Endodermal cell (in vitro differentiated cells): ENCODE measurements around the gene TULP3. TPM values are rescaled to one million over a fixed set of nuclear protein-coding genes. Genes with fewer than 3 reads are reported as not detected.

Experiments used
- DNase-seq: peaks from one replicate; pipeline ENCODE4 v3.0.0-alpha.2; 2017
- H3K27ac ChIP-seq: 2 replicates; pipeline ENCODE4 v1.5.1; 2013; ENCODE audit warnings: mild to moderate bottlenecking, low read depth, low read length, moderate library complexity
- H3K27me3 ChIP-seq: 2 replicates; pipeline ENCODE4 v1.6.1; 2013; ENCODE audit warnings: mild to moderate bottlenecking, low read length, moderate library complexity; ENCODE audit not compliant: insufficient read depth, control insufficient read depth, poor library complexity, severe bottlenecking
- H3K36me3 ChIP-seq: 2 replicates; pipeline ENCODE4 v1.7.0; 2013; ENCODE audit warnings: mild to moderate bottlenecking, low read length, moderate library complexity; ENCODE audit not compliant: control insufficient read depth, insufficient read depth
- H3K4me1 ChIP-seq: one replicate; pipeline ENCODE4 v1.7.0; 2013; ENCODE audit warnings: low read length; ENCODE audit not compliant: control insufficient read depth, insufficient read depth
- H3K4me3 ChIP-seq: 2 replicates; pipeline ENCODE4 v1.5.1; 2013; ENCODE audit warnings: mild to moderate bottlenecking, low read length, moderate library complexity
- H3K9ac ChIP-seq: 2 replicates; pipeline ENCODE4 v1.6.1; 2013; ENCODE audit warnings: mild to moderate bottlenecking, low read length, moderate library complexity; ENCODE audit not compliant: poor library complexity, severe bottlenecking; ENCODE audit errors: extremely low read depth
- H3K9me3 ChIP-seq: 2 replicates; pipeline ENCODE4 v1.6.1; 2013; ENCODE audit warnings: mild to moderate bottlenecking, low read length, moderate library complexity; ENCODE audit not compliant: control insufficient read depth
- H3K27ac Mint-ChIP-seq: 2 replicates; pipeline ENCODE4 v1.8.0; 2020; ENCODE audit warnings: mixed read lengths
- H3K27me3 Mint-ChIP-seq: 2 replicates; pipeline ENCODE4 v1.8.0; 2021; ENCODE audit warnings: mild to moderate bottlenecking, mixed read lengths; ENCODE audit not compliant: insufficient read depth
- H3K36me3 Mint-ChIP-seq: 2 replicates; pipeline ENCODE4 v1.8.0; 2020; ENCODE audit warnings: low read depth, mixed read lengths
- H3K4me1 Mint-ChIP-seq: 2 replicates; pipeline ENCODE4 v1.8.0; 2020; ENCODE audit warnings: mixed read lengths
- H3K4me3 Mint-ChIP-seq: 2 replicates; pipeline ENCODE4 v1.8.0; 2020; ENCODE audit warnings: mild to moderate bottlenecking, moderate library complexity, mixed read lengths
- H3K9me3 Mint-ChIP-seq: 2 replicates; pipeline ENCODE4 v1.8.0; 2020; ENCODE audit warnings: mild to moderate bottlenecking, mixed read lengths
- CTCF ChIP-seq: fragments of 200-600 bp; sonication (generic); conservative IDR thresholded peaks from 2 replicates; pipeline ENCODE4 v1.5.0; 2021; ENCODE audit warnings: antibody characterized with exemption, mild to moderate bottlenecking
- WGBS, 2 experiments: methylation state at CpG; one replicate each; pipeline versions ENCODE4 v1.1.5 to v1.1.7; 2013; ENCODE audit warnings: missing lambda C conversion rate in 2 of 2, mixed read lengths in 1 of 2; ENCODE audit not compliant: insufficient coverage in 1 of 2, insufficient read length in 1 of 2; 5-methylcytosine and 5-hydroxymethylcytosine counted together
- total RNA-seq, 2 donors: library from RNA; stranded (reverse); fragmentation: NEBNext Ultra II Directional in 1 of 2; extraction: Animal tissue kit (Norgen Biotek cat#: 25700) in 1 of 2; gene quantifications; 2 replicates in 1 of 2; 3 replicates in 1 of 2; pipeline ENCODE4 v1.2.1, GENCODE V29; 2021

The TULP3 gene
- total RNA-seq, 2 donors from 2014 or later = 28.1 to 47.9 TPM

DNA sequence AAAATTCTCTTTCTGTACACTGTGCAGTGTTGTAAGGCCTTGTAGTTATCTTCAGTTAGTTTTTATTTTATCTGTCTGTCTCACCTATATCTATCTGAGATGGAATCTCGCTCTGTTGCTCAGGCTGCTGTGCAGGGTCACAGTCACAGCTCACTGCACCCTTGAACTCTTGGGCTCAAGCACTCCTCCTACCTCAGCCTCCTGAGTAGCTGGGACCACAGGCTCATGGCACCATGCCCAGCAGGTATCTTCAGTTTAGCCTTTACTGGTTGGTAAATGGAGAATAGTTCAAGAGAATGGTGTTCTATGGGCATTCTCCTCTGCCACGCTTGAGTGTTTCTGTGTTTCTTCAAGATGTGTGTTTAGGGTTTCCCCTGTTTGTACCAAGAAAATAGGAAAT lies 13.6 kb downstream of the TULP3 start:
- DNase-seq = no peak
- H3K27ac Mint-ChIP-seq = no peak overlapping the region
- H3K36me3 Mint-ChIP-seq = peaks cover 2% of the 10 kb centered on the region
- no peaks in the 10 kb centered on the region for H3K9me3 Mint-ChIP-seq
- no peak for TF ChIP-seq CTCF
- H3K4me1 Mint-ChIP-seq = peaks cover 11% of the 10 kb centered on the region
- H3K9me3 ChIP-seq = no peaks in the 10 kb centered on the region
- no peak overlapping the region for H3K4me3 Mint-ChIP-seq
- H3K27me3 ChIP-seq = no peaks in the 10 kb centered on the region
- H3K27me3 Mint-ChIP-seq = no peaks in the 10 kb centered on the region
- H3K36me3 ChIP-seq = no peaks in the 10 kb centered on the region
- 83 to 89% methylated on average over 1 to 2 of the region's 2 CpGs for WGBS, 2 experiments
- H3K4me3 ChIP-seq = no peak overlapping the region
- no peaks in the 10 kb centered on the region for H3K4me1 ChIP-seq
- H3K27ac ChIP-seq = no peak overlapping the region
- no peak overlapping the region for H3K9ac ChIP-seq

DNA sequence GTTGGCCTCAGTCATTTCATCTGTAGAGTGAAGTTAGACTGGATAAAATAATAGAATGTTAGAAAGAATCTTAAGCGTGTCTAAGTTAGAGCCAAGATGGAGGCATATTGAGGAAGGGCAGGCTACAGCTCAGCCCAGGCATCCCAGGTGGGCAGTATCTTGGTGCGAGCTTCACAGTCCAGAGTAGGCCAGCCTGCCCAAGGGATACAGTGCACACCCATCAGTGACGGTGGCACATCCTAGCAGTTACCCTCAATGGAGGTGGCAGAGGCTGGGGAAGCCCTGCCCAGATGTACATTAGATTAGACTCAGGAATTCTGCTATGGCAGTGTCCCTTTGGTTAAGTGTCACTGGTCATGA lies 21.5 kb downstream of the TULP3 start:
- H3K36me3 Mint-ChIP-seq = peaks cover 59% of the 10 kb centered on the region
- H3K27ac Mint-ChIP-seq = peak overlapping the region; percentile 63

DNA sequence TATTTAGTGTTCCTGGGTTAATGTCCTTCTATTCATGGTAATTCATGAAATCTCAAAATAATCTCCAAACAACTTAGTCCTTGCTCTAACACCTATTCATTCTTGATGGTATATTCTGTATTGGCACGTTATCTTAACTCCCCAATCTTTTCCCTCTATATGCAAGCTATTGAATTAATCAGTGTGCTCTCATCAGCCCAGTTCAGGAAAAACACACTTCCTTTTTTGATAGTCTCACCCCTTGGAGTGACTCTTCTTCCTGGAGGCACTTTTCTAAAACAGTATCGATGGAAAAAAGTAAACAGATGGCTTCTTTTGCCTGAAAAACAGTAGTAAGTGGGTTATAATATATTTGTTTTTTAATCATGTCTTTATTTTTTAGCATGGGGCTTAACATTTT lies 28.6 kb downstream of the TULP3 start:
- no peak for TF ChIP-seq CTCF
- 96 to 100% methylated on average over 1 to 2 of the region's 2 CpGs for WGBS, 2 experiments
- Histone ChIP-seq H3K27ac (no peak overlapping the region), H3K4me3 (no peak overlapping the region), H3K36me3 (peaks cover 55% of the 10 kb centered on the region), H3K4me1 (no peaks in the 10 kb centered on the region), H3K9me3 (no peaks in the 10 kb centered on the region), H3K27me3 (no peaks in the 10 kb centered on the region), H3K9ac (no peak overlapping the region)
- H3K27ac Mint-ChIP-seq = no peak overlapping the region
- peaks cover 2% of the 10 kb centered on the region for H3K9me3 Mint-ChIP-seq
- no peaks in the 10 kb centered on the region for H3K4me1 Mint-ChIP-seq
- no peaks in the 10 kb centered on the region for H3K27me3 Mint-ChIP-seq
- DNase-seq = no peak
- peaks cover 67% of the 10 kb centered on the region for H3K36me3 Mint-ChIP-seq
- H3K4me3 Mint-ChIP-seq = no peak overlapping the region

More for the DNA sequence above, 21.5 kb downstream of the TULP3 start:
- Histone ChIP-seq H3K9me3 (no peaks in the 10 kb centered on the region), H3K4me3 (no peak overlapping the region), H3K27ac (no peak overlapping the region), H3K9ac (no peak overlapping the region), H3K36me3 (peaks cover 36% of the 10 kb centered on the region), H3K4me1 (no peaks in the 10 kb centered on the region), H3K27me3 (no peaks in the 10 kb centered on the region)
- DNase-seq = no peak
- Mint-ChIP-seq H3K4me1 (peaks cover 14% of the 10 kb centered on the region), H3K4me3 (no peak overlapping the region), H3K27me3 (no peaks in the 10 kb centered on the region), H3K9me3 (no peaks in the 10 kb centered on the region)
- 93 to 100% methylated on average over 1 to 3 of the region's 3 CpGs for WGBS, 2 experiments
- TF ChIP-seq CTCF = no peak
